GM21360 (cell line): ENCODE data around the gene MAGI1.
"Not testable (repeated sequence)": the region's sequence is repeated elsewhere in the genome, so short reads cannot be mapped to it uniquely, and the experiment has no call there.

Experiments used
- ATAC-seq: cut with Tn5 transposase; IDR thresholded peaks from one replicate; pipeline ENCODE4 v1.9.1; 2021; ENCODE audit warnings: mild to moderate bottlenecking, moderate library complexity; ENCODE audit not compliant: unreplicated experiment

MAGI1 gene

DNA sequence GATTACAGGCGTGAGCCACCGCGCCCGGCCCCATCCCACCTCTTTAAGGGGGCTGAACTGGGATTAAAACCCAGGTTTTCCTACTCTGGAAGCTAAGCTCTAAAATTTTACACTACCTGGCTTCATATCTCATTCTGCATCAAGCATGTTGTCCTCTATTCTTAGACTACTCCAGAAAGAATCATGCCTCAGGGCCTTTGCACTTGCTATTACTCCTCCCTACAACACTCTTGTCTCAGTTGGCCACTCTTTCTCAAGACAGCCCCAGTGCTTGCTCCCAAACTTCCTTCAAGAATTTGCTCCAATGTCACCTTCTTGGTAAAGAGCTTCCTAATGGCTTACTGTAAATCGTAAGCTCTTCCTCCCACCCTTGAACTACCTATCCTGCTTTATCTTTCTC lies 521.7 kb downstream of the MAGI1 start:
- no peak for ATAC-seq

DNA sequence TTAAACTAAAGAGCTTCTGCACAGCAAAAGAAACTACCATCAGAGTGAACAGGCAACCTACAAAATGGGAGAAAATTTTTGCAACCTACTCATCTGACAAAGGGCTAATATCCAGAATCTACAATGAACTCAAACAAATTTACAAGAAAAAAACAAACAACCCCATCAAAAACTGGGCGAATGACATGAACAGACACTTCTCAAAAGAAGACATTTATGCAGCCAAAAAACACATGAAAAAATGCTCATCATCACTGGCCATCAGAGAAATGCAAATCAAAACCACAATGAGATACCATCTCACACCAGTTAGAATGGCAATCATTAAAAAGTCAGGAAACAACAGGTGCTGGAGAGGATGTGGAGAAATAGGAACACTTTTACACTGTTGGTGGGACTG lies 524.4 kb downstream of the MAGI1 start:
- not testable (repeated sequence) for ATAC-seq

- not testable (repeated sequence) for ATAC-seq
Measured at GRCh38 chr3:65509423-65509794, 529.3 kb downstream of the MAGI1 start.

- ATAC-seq = no peak
Measured at GRCh38 chr3:65508750-65509422, 529.8 kb downstream of the MAGI1 start.

GRCh38 chr3:65507437-65507836 lies 531.3 kb downstream of the MAGI1 start:
- ATAC-seq = no peak

GRCh38 chr3:65503776-65504175 lies 534.9 kb downstream of the MAGI1 start:
- ATAC-seq = no peak

- no peak for ATAC-seq
Measured at GRCh38 chr3:65502526-65502925, 536.2 kb downstream of the MAGI1 start.

DNA sequence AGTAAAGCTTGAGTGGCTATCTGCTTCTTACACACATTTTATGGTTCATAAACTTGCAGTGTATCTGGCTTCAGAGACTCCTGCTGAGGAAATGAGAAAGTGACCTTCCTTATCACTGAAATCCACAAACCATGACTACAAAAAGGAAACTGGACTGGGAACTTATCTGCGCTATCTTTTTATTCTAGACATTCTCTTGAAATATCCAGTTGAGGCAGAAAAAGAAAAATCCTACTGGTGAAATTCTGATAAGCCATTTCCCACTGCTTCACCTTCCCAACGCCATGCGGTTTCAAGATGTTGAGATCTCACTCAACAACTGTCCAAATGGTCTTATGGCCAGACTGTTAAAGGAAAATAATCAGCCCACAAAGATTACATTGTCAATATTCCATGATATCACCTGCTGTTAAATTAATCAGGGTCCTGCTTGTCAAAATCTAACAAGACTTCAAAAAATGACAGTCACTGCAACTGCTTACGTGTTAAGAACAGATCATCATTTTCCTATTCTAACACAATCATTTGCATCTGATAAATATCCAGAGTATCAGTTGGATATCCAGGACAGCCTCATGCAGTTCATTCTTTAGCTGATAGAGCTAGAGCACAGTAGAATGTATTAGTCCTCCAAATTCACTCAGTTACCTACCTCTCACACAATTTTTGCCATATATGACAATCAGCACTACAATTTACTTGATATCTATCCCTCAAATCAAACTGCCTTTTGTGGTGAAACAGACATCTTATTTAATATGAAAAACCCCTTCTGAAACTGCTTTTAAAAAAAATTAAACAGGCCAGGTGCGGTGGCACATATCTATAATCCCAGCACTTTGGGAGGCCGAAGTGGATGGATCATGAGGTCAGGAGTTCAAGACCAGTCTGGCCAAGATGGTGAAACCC lies 538.1 kb downstream of the MAGI1 start:
- ATAC-seq = no peak

DNA sequence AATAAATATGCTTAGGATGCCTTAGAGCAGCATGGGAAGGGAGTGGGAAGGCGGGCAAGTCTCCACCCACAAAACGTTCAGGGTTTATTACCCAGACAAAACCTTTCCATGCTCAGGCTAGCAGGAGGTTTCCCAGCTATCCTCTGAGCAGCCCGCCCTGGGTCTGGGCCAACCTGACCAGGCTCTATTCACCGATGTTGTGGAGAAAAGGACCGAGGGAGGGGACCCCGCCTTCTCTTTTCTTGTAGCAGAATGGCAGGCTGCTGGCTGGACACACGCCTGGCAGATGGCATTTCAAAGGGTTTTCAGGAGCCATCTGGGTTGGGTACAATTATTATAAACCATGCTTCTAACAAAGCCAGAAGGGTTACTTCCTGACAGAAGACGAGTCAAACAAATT lies 540.9 kb downstream of the MAGI1 start:
- ATAC-seq = no peak

DNA sequence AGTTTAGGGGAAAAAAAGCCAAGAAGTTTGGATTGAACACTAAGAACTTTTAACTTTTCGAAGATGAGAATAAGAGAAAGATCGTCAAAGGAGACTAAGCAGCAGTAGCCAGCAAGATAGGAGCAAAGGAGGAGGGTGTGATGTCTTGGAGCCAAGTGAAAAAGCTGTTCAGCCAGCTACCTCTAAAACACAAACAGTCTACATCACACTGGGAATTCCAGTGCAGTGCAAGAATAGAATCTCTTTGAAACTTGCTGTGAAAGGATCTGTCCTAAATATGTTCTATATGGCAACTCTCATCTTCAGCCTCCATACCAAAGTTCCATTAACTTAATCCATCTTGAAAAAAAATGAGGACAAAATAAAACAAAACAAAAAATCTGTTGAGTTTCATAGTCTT lies 541.5 kb downstream of the MAGI1 start:
- no peak for ATAC-seq

DNA sequence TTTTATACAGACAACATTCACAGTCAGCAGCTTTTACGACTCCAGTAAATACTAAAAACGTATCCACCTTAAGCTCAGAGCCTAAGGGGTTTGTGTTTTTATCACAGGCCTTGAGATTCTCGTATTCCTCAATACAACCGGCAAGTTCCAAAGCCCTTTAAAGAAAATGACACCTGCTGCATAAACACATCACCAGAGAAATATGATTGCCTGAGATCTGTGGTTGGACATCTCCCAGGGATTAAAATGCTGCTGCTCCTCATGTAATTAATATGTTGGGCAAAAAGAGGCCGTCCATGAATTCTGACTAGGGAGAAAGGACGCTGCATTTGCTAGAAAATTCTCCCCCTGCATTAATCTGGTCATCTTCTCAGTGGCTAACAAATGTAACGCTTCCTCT lies 544.8 kb downstream of the MAGI1 start:
- ATAC-seq = no peak

DNA sequence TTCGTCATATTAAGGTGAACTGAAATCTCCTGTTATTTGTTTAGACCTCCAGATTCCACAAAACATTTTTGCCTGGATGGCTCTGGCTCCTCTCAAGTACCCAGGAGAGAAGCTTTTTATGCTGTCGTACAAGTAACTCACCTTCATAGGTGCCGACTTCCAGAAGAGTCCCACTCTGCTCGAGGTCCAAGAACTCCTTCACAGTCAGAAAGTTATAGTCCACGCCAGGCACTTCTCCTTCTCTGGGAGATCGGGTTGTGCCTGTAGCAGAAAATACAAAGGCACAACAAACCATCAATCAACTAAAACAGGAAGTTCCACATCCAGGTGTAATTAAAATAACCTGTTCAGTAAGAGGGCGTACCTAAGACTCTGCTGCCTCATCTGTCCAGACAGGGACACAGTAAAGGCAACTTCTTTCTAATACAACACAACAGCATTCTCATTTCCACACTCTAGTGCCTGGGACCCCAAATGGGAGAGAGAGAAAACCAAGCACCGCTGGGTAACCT lies 545.3 kb downstream of the MAGI1 start:
- no peak for ATAC-seq

DNA sequence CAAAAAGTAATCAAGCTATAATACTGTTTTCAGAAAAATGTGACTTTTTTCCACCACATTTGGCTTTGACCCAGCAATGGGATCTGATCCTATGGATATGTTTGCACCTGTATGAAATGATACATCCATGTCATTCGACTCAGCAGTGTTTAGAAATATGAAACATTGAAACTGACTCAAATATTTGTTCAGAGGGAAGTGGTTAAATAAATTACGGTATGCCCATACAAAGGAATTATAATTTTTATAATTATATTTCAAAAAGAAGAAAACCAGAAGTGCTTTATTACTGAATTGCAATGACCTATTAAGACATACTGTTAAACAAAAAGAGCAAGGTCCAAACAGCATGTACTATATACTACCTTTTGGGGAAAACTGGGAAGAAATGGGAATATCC lies 546.5 kb downstream of the MAGI1 start:
- ATAC-seq = no peak

DNA sequence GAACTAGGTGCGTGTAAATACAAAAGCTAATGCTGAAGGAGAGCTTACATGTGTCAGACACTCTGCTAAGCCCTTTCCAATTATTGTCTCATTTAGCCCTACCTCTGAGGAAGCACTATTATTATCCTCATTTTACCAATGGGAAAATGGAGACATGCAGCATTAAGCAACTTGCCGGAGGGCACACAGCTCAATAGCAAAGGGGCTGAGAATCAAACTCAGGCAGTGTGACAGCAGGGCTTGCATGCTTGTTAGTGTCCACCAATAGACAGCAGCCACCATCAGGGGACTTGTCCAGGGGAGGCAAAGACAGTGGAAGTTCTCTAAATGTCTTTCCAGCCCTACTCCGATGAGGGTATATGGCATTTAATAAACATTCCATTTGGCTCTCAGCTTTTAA lies 548.6 kb downstream of the MAGI1 start:
- ATAC-seq = no peak

DNA sequence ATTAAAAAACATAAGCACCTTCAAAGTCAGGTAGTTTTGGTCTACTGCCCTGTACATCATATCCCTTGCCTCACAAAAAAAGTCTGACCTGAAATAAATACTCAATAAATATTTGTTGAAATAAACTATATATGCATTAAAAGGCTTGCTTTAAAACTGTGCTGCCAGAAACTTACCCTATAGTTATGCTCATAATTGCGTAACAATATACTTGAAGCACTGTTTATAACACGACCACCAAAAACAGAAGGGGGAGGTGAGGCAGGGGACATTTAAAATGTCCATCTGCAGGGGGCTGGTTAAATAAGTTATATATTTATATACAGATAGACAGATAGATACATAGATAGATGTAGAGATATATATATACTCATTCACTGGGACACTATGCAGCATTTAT lies 549.5 kb downstream of the MAGI1 start:
- no peak for ATAC-seq

DNA sequence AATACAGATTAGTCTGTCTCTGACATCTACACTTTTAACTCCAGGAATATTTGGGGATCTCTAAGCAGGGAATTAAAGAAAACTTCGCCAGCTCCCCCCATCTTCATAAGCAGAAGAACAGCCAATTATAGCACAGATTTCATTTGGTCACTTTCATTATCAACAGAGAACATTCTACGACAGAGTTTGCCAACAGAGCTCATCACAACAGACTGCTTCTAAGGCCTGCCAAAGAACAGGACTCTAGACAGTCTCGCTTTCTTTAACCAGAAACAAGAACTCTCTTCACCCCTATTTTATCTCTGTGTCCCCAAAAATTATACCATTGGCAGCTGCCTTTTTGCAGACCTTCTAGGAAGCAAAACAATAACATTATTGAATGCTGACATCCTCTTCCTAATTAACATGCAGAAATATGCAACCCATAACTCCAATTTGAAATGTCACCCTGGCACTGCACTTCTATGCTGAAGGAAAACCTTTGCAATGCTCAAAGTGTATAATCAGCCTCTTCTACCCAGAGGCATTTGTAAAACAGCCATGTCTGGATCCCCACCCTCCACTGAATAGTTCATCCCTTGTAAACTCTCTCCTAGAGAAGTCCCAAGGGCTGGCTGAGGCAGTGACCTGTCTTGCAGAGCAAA lies 552.8 kb downstream of the MAGI1 start:
- no peak for ATAC-seq

DNA sequence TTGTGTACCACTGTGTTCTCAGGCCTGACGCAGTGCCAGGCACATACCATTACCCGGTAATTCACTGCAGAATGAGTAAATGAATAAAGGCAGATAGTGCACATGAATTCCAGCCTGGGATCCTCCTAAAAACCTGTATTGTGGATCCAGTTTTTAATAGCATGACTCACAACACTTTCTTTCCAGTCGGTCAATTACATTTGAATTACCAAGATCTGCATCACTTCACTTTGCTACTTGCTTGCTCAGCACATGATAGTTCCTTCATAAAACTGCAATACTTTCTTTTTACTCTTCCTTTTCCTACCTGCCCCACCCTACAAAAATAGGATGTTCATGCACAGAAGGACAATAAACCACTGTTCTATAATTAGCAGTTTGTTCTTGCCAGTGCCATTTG lies 553.8 kb downstream of the MAGI1 start:
- ATAC-seq = no peak

- ATAC-seq = no peak
Measured at GRCh38 chr3:65483480-65483879, 555.2 kb downstream of the MAGI1 start.

- no peak for ATAC-seq
Measured at GRCh38 chr3:65483011-65483410, 555.7 kb downstream of the MAGI1 start.

DNA sequence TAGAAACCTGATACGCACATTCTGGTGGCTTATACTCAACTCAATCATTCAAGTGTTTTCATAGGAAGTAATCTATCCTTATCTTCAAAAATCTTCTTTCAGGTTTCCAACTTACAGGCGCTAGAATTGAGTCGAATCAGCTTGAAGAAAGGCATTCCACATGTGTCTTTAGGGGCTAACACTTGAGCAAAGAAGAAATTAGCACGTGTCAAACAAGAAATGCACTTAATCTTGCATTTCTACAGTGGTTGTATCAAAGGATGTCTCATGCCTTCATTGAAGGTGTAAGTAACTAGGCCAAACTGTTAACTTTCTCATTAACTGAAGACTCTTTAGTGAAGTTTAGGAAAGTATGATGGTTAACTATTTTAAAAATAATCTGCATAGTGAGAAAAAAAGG lies 557.6 kb downstream of the MAGI1 start:
- no peak for ATAC-seq

- ATAC-seq = no peak
Measured at GRCh38 chr3:65479990-65480389, 558.7 kb downstream of the MAGI1 start.
